HG03064 (cell line): ENCODE measurements around the gene IL26.
A peak's percentile ranks its signal among the peaks of the same experiment; 100 is the strongest.

Experiments
- ATAC-seq: cut with Tn5 transposase; IDR thresholded peaks from one replicate; pipeline ENCODE4 v1.9.1; 2021; ENCODE audit warnings: low read depth; ENCODE audit not compliant: unreplicated experiment

Gene IL26

DNA sequence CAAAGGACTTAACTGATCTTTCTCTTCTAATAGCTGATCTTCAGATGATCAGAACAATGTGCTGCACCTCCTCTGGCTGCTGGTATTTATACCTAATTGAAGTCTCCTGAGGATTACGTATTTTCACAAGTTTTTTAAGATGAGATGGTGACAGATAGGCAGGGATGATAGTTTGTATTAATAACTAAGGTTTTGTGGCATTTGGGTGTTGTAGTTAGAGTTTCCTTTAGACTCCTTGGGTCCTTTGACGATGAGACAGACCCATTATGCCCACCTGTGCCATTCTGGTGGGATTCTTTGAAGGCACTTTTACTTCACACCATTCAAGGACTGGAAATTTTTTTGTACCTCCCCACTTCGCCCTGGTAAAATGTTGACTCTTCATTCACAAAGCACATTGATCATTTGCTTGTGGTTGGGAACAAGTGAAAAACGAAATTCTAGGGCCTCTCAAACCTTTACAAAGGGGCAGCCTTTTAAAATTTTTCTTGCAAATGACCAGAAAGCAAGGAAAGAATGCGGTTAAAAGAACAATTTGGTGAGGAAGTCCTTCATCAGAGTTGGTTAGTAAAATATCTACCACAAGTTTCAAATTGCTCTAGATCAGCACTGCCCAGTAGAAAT, 65.8 kb downstream of the IL26 start, which contains the start of gene IFNG:
TSS of gene IFNG (minus strand) at position 60 of the 624 bp plus-strand sequence. CDS start 125 bp downstream, outside the sequence.
- peak; percentile 41 for ATAC-seq

DNA sequence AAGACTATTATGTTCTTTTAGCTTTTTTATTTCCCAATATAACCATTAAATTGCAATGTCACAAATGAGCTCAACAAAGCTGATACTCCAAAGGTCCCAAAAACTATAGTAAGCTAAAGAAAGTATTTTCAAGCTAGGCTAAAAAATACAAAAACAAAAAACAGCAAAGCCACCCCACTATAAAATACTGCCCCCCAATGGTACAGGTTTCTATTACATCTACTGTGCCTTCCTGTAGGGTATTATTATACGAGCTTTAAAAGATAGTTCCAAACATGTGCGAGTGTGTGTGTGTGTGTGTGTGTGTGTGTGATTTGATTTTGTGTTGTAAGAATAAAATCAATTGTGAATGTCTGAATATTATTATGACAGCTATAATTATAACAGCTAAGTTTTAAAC, 67.2 kb downstream of the IL26 start:
- no peak for ATAC-seq

DNA sequence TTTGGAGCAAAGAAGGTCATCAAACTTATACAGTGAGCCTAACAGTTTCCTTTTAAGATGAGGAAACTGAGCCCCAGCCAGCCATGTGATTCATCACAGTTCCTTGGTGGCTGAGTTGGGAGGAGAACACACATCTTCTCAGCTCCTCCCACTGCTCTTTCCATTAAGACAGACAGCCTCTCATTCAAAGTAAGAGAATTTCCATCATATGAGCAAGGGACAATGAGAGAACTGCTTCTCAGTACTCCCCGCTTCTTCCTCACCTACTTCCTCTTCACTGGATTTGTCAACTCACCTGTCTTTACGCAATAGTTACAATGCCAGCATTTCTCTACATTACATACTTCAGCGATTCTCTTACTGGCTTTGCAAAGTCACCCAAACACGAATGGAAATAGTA, 68.2 kb downstream of the IL26 start:
- ATAC-seq, result no peak

DNA sequence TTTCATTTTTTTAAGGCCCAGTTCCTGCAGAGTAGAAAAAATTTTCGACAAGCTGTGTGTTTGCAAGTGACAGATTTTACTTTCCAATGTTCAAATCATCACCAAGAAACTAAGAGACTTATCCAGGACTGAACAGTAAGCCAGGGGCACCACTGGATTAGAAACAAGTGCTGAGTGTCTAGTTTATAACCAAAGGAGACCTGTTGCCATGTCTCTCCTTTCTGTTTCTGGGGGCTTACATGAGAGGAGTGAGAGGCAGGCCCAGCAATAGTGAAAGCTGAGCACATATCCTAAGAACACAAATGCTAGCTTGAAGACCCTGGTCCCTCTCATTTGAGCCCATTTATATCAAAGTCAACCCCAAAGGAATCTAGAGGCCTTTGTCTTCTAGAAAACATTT, 69.0 kb downstream of the IL26 start:
- no peak for ATAC-seq

DNA sequence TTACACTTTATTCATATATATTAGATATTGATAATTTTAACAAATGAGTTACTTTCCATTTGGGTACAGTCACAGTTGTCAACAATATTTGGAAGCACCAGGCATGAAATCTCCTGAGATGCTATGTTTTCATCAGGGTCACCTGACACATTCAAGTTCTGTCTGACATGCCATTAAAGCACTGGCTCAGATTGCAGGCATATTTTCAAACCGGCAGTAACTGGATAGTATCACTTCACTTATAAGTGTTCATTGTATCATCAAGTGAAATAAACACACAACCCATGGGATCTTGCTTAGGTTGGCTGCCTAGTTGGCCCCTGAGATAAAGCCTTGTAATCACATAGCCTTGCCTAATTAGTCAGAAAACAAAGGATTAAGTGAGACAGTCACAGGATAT, 70.8 kb downstream of the IL26 start:
- ATAC-seq, result no peak
